Measurements from ENCODE around the gene RAX.

DNA sequence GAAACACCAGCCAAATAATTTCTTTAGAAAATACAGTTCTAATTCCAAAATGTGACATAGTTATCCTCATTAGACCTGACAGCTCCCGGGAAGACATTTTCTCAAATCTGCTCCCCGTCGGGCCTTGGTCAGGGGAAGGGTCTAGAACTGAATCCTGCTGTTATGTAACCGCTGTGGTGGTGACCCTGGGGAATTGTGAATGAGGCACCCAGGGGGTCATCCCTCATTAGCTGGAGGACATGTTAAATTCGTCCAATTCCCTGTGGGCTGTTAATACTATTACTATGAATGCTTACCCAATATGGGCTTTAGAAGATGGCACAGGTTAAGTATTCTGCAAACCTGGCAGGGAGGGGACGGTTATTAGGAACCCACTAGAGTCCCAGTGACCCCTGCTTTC lies 33.4 kb upstream of the RAX start:
- TF ChIP-seq, protein P1, sequence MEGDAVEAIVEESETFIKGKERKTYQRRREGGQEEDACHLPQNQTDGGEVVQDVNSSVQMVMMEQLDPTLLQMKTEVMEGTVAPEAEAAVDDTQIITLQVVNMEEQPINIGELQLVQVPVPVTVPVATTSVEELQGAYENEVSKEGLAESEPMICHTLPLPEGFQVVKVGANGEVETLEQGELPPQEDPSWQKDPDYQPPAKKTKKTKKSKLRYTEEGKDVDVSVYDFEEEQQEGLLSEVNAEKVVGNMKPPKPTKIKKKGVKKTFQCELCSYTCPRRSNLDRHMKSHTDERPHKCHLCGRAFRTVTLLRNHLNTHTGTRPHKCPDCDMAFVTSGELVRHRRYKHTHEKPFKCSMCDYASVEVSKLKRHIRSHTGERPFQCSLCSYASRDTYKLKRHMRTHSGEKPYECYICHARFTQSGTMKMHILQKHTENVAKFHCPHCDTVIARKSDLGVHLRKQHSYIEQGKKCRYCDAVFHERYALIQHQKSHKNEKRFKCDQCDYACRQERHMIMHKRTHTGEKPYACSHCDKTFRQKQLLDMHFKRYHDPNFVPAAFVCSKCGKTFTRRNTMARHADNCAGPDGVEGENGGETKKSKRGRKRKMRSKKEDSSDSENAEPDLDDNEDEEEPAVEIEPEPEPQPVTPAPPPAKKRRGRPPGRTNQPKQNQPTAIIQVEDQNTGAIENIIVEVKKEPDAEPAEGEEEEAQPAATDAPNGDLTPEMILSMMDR (IDR thresholded peaks at IDR 0.05 in 8 of 11, conservative IDR thresholded peaks at IDR 0.05 in 3 of 11): no peak
- TF ChIP-seq POLR2A (IDR thresholded peaks at IDR 0.05) (no peak), POLR2AphosphoS5 (IDR thresholded peaks at IDR 0.05) (no peak)
